Measurements from ENCODE around the gene ATXN7L3B.

Gene ATXN7L3B

GRCh38 chr12:74552201-74552600 lies 14.6 kb downstream of the ATXN7L3B start:
- DNase-seq: no peak

GRCh38 chr12:74559728-74560127 lies 22.1 kb downstream of the ATXN7L3B start:
- DNase-seq: no peak

- no peak for DNase-seq
Observed at GRCh38 chr12:74563927-74564326, 26.3 kb downstream of the ATXN7L3B start.

DNA sequence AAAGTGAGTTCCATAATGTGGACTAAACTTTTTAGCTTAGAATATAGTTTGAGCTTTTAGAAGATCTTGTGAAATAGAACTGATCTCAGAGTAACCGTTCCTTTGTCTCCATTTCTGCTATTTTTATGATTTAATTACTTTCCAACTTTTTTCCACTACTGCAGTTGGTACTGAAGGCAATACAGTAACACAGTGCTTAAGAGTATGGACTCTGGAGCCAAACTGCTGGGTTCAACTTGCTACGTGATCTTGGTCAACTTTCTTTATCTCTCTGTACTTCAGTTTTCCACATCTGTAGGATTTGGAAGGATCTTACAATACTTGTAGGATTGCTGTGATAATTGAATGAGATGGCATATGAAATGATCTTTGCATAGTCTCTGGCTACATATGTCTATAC lies 40.9 kb downstream of the ATXN7L3B start:
- no peak for DNase-seq

DNA sequence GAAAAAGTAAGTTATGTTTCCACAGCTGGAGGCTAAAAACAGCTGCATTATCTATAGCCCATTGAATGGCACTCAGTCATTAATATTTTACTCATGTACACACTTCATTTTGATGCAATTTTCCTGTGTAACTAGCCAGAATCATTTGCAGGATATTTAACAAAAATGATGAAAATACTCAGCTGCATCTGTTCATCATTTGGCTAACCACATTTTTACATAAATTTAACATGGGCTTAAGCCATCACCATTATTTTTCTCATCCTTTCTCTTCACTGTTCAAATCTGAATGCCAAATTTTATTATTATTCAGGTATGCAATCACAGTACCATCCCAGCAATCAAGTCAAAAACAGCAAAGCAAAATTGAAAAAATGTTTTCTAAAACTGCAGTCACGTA lies 41.8 kb downstream of the ATXN7L3B start:
- no peak for DNase-seq

DNA sequence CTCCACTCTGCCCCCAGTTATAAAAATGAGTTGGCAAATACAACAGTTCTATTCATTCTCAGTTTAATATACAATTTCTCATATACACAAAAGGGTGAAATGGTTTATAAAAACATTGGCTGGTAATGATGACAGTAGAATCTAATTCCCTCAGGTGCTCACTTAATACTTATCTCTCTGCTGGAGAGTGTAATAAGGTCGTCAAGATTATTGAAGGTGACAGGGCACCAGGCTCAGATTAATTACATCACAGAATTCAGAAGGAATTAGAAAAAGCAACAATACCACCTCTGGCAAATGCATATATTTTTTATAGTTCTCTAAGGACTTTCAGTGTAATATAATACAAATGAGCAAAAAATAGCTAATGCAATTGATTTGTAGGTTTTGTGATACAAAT lies 42.3 kb downstream of the ATXN7L3B start:
- DNase-seq: no peak

DNA sequence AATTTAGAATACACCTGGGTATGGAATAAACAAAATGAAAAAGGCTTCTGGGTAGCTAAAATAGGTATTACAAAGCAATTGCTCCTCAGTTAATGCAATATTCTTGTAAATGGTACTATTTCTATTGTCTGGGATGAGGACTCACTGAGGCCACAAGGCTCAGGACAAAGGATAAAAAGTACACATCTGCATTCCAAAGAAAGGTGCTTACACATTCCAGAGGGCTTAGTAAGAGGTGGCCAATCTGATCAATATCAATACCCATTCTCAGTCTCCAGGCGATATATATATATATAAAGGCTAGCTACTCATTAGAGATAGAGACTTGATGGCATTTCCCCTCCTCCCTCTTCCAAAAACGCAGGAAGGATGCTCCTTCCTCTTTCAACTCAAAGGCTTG lies 43.8 kb downstream of the ATXN7L3B start:
- no peak for DNase-seq

DNA sequence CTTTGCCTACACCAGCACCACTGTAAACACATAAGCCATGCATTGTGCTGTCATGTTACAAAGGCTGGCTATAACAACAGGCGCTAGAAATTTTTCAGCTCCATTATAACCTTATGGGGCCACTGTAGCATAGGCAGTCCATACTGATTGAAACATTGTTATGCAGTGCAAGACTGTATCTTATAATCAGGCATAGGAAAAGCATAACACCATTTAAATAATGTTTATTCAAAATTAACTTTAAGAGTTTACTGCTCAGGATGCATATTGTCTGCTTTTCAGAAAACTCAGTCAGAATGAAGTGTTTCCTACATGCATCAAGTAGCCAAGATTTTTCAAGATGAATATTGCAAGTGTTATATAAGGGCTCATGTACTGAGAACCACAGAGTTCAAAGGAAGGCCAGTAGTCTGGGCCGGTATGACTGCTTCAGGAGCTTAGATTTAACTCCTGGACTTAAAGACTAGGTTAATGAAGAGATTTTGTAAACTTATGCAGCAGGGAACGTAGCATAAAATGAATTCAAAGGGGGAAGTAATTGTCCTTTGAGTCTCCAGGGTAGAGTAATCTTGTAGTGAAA lies 46.9 kb downstream of the ATXN7L3B start:
- no peak for DNase-seq

DNA sequence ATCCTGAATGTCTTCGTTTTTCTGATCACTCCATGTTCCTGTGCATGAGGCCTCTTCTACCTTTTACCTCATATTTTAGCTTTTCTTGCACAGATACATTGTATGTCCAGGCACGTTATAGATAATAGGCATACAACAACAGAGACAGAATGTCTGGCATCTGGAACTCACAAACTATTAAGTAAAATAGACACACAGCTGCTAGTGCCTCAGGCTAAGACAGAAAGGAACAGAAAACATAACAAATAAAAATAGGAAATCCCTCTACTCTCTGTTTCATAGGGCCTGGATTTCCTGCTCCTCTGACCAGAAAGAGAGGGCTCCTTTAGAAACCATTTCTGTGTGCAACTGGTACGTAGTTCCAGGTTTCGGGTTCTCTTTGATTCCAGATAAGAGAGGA lies 48.6 kb downstream of the ATXN7L3B start:
- no peak for DNase-seq

All from NCI-H2171 treated with DMSO at 0.1 percent for 48 hours (cell line).